Stimulated activated CD8-positive, alpha-beta memory T cell treated with anti-CD3 and anti-CD28 coated beads, Interleukin-2, amount 100 ng/mL, for 48 hours (primary cell): Measurements from ENCODE around the gene OR2A2.
"Not testable (repeated sequence)": the region's sequence is repeated elsewhere in the genome, so short reads cannot be mapped to it uniquely, and the experiment has no call there.

Source experiments
- DNase-seq, 2 donors: peaks; one replicate each; pipeline ENCODE4 v3.0.0-alpha.2; 2020; ENCODE audit warnings: low read depth in 2 of 2

OR2A2 gene, protein sequence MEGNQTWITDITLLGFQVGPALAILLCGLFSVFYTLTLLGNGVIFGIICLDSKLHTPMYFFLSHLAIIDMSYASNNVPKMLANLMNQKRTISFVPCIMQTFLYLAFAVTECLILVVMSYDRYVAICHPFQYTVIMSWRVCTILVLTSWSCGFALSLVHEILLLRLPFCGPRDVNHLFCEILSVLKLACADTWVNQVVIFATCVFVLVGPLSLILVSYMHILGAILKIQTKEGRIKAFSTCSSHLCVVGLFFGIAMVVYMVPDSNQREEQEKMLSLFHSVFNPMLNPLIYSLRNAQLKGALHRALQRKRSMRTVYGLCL

DNA sequence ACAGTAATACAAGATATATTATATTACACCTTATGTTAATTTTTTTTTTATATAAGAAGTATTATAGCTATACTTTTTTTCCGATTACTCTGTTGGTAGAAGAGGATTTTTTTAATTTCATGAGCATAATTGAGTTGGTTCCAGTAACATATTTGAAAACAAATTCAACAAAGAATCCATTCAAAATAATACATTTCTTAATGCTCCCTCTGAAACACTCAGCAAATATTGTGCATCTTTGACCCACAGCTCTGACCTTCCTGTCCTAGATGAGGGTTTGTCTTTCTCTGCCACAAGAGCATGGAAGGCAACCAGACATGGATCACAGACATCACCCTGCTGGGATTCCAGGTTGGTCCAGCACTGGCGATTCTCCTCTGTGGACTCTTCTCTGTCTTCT is at the start of gene OR2A2:
OR2A2 (plus strand) TSS at position 301 of the 400 bp plus-strand sequence; CDS start at position 301, 0 bp downstream.
- no peak for DNase-seq

DNA sequence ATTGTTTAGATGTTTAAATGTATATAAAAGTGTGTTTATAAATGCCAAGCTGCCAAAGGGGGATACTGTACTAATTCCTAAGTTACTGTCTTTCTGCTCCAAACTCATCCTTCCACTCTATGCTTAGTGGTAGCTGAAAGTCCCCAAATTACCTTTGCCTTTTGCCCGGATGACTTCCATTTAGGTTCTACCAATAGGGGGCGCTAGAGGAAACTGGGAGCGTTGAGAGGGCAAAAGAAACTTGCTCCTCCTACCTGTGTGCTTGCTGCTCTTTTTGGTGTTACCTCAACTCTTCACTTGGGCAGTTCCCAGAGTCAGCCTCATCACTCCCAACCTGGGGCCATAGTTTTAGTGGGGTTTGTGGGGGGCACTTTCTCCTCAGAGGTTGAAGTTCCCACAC is 45.7 kb upstream of the OR2A2 start:
- no peak for DNase-seq

DNA sequence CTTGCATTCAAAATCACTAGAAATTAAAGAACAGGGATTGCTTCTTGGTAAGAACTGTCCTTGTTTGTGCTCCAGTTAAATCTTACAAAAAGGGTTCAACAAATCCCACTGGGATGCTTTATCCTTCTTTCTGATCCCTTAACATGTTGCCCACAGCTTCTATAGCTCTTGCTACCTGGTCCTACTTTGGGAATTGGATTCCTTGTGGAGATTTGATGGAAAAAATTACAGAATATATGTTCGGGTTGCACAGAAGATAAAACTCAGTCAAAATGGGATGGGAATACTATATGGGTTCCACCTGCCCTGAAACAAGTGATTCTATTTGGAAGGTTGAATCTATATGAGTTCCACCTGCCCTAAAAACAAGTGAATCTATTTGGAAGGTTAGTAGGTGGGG is 39.9 kb upstream of the OR2A2 start, which contains the start of gene OR2A25:
OR2A25 (plus strand) TSS at position 301 of the 400 bp plus-strand sequence. CDS start 4,409 bp downstream, outside the sequence.
- no peak for DNase-seq

DNA sequence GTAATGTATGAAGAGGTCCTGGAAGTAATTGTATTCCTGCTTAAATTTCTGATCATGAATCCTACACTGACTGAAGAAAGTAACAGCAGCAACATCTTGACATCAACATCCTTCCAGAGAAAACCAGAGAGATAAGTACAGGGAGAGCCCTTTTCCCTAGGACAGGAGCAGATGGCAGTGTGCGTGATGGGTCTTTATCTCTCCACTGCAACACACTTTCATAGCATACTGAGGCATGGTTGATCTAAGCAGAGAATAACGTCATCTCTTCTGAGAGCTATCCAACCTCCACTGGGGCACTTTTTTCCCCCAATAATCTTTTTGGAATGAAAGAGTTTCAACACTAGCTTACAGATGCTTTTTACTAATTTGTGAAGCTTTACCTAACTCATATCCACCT is 39.4 kb upstream of the OR2A2 start:
- no peak for DNase-seq

DNA sequence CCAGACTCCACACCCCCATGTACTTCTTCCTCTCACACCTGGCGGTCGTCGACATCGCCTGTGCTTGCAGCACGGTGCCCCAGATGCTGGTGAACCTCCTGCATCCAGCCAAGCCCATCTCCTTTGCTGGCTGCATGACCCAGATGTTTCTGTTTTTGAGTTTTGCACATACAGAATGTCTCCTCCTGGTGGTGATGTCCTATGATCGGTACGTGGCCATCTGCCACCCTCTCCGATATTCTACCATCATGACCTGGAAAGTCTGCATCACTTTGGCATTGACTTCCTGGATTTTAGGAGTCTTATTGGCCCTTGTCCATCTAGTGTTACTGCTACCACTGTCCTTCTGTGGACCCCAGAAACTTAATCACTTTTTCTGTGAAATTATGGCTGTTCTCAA is 35.0 kb upstream of the OR2A2 start:
- no peak for DNase-seq

DNA sequence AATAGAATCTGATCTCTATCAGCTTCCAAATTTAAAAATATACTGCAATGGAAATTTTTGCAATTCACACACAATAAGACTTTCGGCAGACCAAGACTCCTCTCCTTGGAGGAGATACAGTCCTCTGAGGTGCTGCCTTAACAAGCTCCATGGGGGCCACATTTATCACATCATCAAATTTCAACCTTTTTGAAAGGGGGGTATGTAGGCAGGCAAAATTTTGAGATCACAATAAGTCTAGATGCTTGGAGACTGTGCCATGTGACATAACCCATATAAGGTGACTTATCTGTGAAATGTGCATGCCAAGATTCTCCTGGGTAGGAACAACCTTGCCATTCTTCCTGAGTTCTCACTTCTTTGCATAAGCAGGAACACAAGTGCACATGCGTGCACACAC is 23.4 kb upstream of the OR2A2 start, which contains the start of gene OR2A12:
OR2A12 (plus strand) TSS at position 301 of the 400 bp plus-strand sequence. CDS start 8,830 bp downstream, outside the sequence.
- DNase-seq = no peak

DNA sequence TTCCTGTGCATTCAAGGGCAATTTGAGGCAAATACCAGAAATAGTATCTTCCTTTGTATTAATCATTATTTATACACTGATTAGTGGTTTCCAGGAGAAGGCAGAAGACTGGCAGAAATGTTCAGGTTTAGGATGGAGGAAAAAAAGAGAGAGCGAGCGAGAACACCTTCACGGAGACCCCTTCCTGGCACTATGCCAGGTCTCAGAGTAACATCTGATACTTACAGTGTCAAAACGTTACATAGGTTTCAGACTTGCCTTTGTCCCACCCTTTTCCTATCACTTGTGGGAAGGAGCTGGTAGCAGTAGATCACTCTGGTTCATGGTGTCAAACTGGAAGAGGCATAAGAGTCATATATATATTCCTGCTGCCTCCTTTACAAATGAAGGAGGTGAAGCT is 22.7 kb upstream of the OR2A2 start:
- no peak for DNase-seq

DNA sequence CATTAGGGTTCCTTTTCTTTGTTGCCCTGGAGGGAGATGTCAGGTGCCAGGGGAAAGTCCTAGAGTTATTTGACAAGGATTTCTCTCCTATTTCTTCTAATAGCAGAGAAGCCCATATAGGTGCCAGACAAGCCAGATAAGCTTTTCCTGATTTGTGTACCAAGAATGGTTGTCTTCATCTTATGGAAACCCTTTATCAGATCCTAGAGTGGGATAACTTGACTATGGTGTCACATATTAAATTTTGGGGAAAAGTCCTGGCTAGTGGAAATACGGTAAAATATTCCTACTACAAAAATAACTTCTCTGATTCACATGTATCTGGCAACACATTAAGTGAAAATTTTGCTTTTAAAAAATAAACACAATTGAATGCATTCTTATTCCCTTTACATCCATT is 22.2 kb upstream of the OR2A2 start:
- DNase-seq = no peak

DNA sequence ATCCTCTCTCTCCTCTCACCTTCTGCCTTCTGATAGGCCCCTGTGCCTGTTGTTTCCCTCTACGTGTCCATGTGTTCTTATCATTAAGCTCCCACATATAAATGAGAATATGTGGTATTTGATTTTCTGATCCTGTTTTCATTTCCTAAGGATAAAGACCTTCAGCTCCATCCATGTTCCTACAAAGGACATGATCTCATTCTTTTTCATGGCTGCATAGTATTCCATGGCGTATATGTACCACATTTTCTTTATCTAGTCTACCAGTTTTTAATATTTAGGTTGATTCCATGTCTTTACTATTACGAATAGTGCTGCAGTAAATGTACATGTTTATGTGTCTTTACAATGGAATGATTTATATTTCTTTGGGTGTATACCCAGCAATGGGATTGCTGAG is 18.7 kb upstream of the OR2A2 start:
- no peak for DNase-seq

DNA sequence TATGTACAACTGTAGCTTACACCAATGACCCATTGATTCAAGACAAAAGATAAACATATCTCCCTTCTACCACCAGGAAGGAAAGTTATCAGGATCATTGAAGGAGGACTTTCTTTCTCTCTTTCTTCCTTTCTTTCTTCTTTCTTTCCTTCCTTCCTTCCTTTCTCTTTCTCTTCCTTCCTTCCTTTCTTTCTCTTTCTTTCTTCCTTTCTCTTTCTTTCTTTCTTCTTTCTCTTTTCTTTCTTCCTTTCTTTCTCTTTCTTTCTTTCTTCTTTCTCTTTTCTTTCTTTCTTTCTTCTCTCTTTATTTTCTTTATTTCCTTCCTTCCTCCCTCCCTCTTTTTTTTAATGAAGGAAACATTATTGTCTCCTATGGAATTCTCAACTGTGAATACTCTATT is 10.6 kb upstream of the OR2A2 start:
- no peak for DNase-seq

DNA sequence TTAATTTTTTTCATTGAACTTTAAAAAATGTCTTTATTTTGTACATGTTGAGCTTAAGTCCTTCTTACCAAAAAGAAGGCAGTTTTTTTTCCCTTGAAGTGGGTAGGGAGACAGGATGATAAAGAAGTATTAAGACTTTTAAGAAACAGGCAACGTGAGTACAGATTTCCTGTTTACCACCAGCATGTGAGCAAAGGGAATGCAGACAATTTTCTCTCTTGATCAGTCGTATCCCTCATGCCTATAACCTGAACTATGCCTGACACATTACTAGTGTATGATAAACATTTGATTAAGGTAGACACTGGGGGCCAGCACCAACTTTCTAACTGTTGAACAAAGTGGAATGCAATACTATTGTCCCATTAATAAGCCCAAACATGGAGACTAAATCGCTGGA is 8.8 kb upstream of the OR2A2 start:
- DNase-seq = no peak

DNA sequence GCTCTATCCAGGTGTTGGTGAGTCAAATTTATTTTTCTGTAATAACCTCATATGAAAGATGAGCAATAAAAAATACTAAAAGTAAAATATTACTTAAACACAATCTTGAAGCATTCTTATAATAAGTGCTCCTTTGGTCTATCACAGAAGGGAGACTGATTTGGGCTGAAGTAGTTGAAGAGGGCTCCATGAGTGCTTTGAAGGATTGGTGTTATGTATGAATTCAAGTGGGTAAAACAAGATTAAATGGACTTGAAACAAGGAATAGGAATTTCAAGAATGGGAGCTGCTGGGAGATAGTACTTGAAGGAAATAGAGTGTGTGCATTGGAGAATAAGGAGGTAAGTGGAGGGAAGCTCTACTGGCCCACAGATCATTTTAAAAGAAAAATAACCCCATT is 7.3 kb upstream of the OR2A2 start:
- no peak for DNase-seq

DNA sequence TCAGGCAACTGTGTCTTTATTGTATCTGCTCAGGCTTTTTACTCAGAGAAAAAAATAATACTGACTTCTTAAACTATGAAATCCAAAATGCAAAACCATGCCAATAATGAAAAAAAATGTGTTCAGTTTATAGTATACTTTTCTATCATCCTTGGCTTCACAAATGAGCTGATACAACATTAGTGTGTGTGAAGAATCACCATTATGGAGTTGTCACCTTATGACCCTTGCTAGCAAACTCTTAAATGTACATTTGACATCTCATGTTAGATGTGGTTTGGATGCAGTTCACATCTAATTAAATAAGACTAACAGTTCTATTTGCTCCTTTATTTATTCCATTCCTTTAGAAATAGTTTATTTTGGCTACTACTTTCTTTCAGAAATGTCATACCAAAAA is 4.2 kb upstream of the OR2A2 start:
- no peak for DNase-seq

DNA sequence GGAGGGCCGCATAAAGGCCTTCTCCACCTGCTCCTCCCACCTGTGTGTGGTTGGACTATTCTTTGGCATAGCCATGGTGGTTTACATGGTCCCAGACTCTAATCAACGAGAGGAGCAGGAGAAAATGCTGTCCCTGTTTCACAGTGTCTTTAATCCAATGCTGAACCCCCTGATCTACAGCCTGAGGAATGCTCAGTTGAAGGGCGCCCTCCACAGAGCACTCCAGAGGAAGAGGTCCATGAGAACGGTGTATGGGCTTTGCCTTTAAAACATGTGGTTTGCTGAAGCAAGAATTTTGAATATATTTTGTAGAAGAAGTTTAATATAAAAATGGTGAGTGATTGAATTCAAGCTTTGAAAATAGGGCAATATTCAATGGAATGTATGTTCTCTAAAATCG is 889 bp downstream of the OR2A2 start:
- no peak for DNase-seq

DNA sequence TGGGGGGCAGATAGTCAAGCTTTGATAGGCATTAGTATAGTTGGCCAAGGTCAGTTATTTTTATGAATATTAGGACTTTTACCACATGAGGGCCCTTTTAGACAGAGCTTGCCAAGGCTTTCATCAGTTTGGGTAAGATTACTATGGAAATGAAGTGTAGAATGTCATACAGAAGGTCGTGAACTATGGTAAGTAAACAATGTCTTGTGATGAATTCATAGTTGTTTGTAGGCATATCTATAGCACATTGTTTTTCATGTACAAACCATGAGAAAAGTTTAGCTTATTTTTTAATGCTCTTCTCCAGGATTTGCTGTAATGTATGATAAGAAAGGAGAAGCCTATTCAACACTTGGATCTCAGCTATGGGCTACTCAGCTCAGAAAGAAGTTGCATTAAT is 4.3 kb downstream of the OR2A2 start:
- DNase-seq = no peak

DNA sequence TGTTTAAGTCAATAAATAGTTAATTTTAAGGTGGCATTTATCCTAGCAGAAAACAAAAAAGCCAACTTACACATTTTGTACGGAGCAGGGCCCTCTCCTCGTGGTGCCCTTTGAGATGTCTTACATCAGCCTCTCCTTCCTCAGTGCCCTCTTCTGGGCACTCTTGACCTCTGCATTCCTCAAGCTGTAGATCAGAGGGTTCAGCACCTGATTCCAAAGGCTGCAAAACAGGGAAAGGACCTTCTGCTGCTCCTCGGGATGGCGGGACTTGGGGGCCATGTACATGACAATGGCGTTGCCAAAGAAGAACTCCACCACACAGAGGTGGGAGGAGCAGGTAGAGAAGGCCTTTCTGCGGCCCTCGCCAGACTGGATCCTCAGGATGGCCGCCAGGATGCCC is 9.0 kb downstream of the OR2A2 start:
- no peak for DNase-seq

DNA sequence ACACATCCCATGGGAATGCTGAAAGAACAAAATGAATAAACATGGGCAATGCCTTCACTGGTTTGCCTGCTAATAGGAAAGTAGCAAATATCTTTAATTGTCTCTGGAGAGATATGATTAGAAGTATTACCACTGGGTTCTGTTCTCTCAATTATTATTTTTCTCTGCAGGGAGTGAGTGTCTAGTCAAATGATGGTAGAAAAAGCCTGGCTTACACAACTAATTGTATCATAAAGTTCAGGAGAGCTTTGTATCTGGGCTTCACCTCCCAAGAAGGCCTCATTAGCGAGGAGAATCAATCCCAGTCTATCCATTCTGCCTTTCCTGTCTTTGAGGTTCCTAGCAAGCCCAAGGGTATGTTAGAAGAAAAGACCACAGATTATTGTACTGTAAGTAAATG is 13.5 kb downstream of the OR2A2 start, which contains the start of gene OR2A14:
OR2A14 (plus strand) TSS at position 301 of the 400 bp plus-strand sequence. CDS start 5,937 bp downstream, outside the sequence.
- DNase-seq = no peak

DNA sequence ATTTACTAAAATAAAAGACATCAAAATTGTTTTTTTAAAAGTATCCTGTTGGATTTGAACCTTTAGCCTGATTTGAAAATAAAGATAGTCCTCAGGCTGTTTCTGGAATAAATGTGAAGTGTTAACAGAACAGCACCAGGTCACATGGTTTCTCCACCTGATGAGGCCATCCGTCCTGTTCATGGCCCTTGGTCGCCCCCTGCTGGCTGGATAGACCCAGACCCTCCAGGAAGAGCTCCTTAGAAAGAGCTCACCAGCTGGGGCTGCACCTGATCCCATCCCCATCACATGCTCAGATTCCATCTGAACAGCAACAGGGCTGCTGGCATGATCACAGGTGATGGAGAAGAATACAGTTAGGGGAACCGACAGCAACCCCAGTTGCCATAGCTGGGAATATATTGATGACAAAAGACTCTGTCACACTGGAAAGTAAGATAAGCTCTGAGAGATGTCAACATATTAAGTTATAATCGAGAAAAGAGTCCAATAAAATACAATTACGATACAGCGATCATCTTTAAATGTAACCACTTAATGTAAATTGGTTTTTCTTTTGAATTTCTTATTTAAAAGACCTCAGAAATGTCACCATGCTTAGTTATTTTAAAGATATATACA is 18.4 kb downstream of the OR2A2 start:
- DNase-seq = peak; percentile 83 to 87

DNA sequence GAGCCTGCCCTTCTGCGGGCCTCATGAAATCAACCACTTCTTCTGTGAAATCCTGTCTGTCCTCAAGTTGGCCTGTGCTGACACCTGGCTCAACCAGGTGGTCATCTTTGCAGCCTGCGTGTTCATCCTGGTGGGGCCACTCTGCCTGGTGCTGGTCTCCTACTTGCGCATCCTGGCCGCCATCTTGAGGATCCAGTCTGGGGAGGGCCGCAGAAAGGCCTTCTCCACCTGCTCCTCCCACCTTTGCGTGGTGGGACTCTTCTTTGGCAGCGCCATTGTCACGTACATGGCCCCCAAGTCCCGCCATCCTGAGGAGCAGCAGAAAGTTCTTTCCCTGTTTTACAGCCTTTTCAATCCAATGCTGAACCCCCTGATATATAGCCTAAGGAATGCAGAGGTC is 20.2 kb downstream of the OR2A2 start:
- not testable (repeated sequence) for DNase-seq

DNA sequence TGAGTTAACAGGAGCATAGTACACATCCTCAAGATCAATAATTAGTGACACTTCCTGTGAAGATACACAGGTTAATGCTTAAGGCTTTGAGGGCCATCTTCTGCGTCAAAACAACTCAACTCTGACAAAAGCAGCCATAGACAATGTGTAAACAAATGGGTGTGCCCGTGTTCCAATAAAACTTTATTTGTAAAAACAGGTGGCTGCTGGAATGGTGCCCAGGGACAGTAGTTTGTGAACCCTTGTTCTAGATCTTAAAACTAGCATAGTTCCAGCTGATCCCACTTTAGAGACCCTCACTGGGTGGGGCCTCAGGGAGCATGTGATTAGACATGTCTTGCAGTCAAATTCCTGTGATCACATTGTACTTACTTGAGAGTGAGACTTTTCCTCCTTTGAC is 21.3 kb downstream of the OR2A2 start:
- DNase-seq = no peak

DNA sequence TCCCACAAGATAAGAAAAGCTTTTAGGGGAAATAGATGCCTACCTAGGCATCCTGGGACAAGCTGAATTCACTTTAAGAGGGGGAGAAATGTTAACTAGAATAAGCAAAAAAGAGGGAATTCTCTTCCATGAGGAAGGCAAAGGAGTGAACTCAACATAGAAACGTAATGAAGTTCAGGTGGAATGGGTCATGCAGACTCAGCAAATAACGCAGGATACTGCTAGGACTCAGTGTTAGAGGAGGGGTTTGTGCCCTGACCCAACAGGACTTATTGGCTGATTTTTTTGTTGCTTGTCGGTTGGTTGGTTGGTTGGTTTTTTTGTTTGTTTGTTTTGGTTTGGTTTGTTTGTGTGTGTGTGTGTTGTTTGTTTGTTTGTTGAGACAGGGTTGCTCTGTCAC is 22.9 kb downstream of the OR2A2 start:
- no peak for DNase-seq

DNA sequence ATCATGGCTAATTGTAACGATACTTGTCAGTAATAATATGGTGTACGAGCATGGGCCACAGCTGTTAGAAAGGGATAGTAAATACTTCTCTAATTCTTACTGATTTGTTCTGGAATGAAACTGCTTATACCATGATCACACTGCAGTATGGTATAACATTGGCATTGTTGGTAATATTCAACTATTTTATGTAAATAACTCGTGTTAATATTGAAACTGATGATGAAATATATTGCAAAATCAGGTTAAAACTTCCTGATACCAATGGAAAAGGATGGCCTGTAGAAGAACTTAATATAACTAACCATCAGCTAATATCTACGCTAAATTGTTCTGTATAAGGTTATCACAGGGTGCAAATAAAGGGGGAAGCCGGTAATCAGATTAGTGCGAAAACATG is 23.9 kb downstream of the OR2A2 start:
- no peak for DNase-seq

DNA sequence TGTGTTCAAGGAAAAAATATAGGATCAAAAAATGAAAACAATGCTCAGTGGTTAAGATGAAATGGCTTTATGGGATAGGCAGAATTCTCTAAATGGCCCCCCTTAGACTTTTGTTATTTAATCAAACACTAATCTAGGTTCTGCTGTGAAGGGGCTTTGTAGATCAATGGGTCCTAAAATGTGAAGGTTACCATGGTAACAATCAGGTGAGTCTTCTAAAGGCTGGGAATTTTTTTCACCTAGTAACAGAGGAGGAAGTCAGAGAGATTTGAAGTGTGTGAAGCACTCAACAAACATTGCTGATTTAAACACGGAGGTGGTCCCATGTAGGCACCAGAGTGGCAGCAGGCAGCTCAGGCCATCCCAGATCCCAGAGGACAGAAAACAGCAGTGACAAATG is 24.7 kb downstream of the OR2A2 start:
- no peak for DNase-seq
